AG10803 (cell line): ENCODE measurements around the gene CYTL1.
A peak's percentile ranks its signal among the peaks of the same experiment; 100 is the strongest.
"Not testable (repeated sequence)": the region's sequence is repeated elsewhere in the genome, so short reads cannot be mapped to it uniquely, and the experiment has no call there.

Experiments
- DNase-seq: peaks from one replicate; pipeline ENCODE4 v3.0.0; 2010; ENCODE audit warnings: low read depth
- H3K4me3 ChIP-seq: 2 replicates; pipeline ENCODE4 v1.5.1; 2011; ENCODE audit warnings: mild to moderate bottlenecking, low read length, control low read depth
- CTCF ChIP-seq: conservative IDR thresholded peaks from 2 replicates; pipeline ENCODE4 v1.5.1; 2011; ENCODE audit warnings: mild to moderate bottlenecking, low read length, control low read depth, inconsistent platforms

The CYTL1 gene, protein sequence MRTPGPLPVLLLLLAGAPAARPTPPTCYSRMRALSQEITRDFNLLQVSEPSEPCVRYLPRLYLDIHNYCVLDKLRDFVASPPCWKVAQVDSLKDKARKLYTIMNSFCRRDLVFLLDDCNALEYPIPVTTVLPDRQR

GRCh38 chr4:5019274-5019673, at the start of gene CYTL1:
TSS of gene CYTL1 (minus strand) at chr4:5019458. CDS start at chr4:5019445, 13 bp downstream.
- no peak for DNase-seq
- H3K4me3 ChIP-seq = no peak within 1 kb of the TSS
- no peak for TF ChIP-seq CTCF

DNA sequence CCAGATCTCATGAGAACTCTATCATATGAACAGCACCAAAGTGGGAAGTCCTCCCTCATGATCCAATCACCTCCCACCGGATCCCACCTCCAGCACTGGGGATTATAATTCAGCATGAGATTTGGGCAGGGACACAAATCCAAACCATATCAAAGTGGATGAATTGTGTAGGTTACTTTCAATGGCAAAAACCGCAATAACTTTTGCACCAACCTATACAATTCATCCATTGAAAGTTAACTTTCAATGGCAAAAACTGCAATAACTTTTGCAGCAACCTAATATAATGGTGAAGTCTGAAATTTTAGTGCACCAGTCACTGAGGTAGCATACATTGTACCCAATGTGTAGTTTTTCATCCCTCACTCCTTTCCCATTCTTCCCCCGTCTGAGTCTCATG, 48.6 kb upstream of the CYTL1 start:
- DNase-seq = no peak
- H3K4me3 ChIP-seq = no peak overlapping the region
- no peak for TF ChIP-seq CTCF

GRCh38 chr4:5066968-5067367, 47.7 kb upstream of the CYTL1 start:
- H3K4me3 ChIP-seq, DNase-seq: not testable (repeated sequence)

GRCh38 chr4:5066101-5066500, 46.8 kb upstream of the CYTL1 start:
- DNase-seq = no peak
- no peak for TF ChIP-seq CTCF
- no peak overlapping the region for H3K4me3 ChIP-seq

- no peak for DNase-seq
- TF ChIP-seq CTCF = no peak
- no peak overlapping the region for H3K4me3 ChIP-seq
Measured at GRCh38 chr4:5055411-5055810, 36.2 kb upstream of the CYTL1 start.

GRCh38 chr4:5054532-5054931, 35.3 kb upstream of the CYTL1 start:
- H3K4me3 ChIP-seq = no peak overlapping the region
- DNase-seq = no peak
- TF ChIP-seq CTCF = no peak

GRCh38 chr4:5052726-5053425, 33.6 kb upstream of the CYTL1 start:
- no peak for DNase-seq
- TF ChIP-seq CTCF = no peak
- H3K4me3 ChIP-seq = peak overlapping the region; percentile 73
